Type B pancreatic cell (in vitro differentiated cells): Measurements from ENCODE around the gene CCDC80. TPM values are rescaled to one million over a fixed set of nuclear protein-coding genes. Genes with fewer than 3 reads are reported as not detected.

Source experiments
- DNase-seq: peaks from one replicate; pipeline ENCODE4 v3.0.0; 2021; ENCODE audit warnings: mixed read lengths; ENCODE audit not compliant: unreplicated experiment; ENCODE audit errors: extremely low spot score
- H3K27ac Mint-ChIP-seq: 2 replicates; pipeline ENCODE4 v1.8.0; 2021; ENCODE audit warnings: mild to moderate bottlenecking, mixed read lengths
- H3K27me3 Mint-ChIP-seq: 2 replicates; pipeline ENCODE4 v1.8.0; 2021; ENCODE audit warnings: mixed read lengths
- H3K36me3 Mint-ChIP-seq: 2 replicates; pipeline ENCODE4 v1.8.0; 2021; ENCODE audit warnings: mixed read lengths
- H3K4me1 Mint-ChIP-seq: one replicate; pipeline ENCODE4 v1.8.0; 2021; ENCODE audit warnings: mixed read lengths; ENCODE audit not compliant: unreplicated experiment
- H3K4me3 Mint-ChIP-seq: 2 replicates; pipeline ENCODE4 v1.8.0; 2021; ENCODE audit warnings: mild to moderate bottlenecking, mixed read lengths
- H3K9me3 Mint-ChIP-seq: 2 replicates; pipeline ENCODE4 v1.8.0; 2021; ENCODE audit warnings: mixed read lengths
- CTCF ChIP-seq: fragments of 200-600 bp; sonication (generic); conservative IDR thresholded peaks from 2 replicates; pipeline ENCODE4 v1.5.0; 2021; ENCODE audit warnings: antibody characterized with exemption, mild to moderate bottlenecking
- long read RNA-seq: library from polyadenylated mRNA; unstranded; transcript quantifications from one replicate; pipeline ENCODE4 v2.0.0, GENCODE V29; 2020
- total RNA-seq: library from RNA; stranded (reverse); gene quantifications from 2 replicates; pipeline ENCODE4 v1.2.1, GENCODE V29; 2021; ENCODE audit warnings: low replicate concordance

The CCDC80 gene
- total RNA-seq: 169 and 174 TPM in 2 replicates
- long read RNA-seq, full-length matches to known transcripts: 7 of 98 reads
- long read RNA-seq, partial matches to known transcripts: 75 of 98 reads
- long read RNA-seq, other reads (novel, unspliced or antisense): 16 of 98 reads

GRCh38 chr3:112640930-112641801 is at the start of gene CCDC80:
Gene CCDC80, minus strand, starts transcription at chr3:112641143. Its CDS starts 1,238 bp downstream, at chr3:112639905.
- no peak for DNase-seq
- no peak within 1 kb of the TSS for H3K27ac Mint-ChIP-seq
- no peak for TF ChIP-seq CTCF
- peaks cover 14% of the 10 kb centered on the region for H3K36me3 Mint-ChIP-seq
- no peak within 1 kb of the TSS for H3K4me3 Mint-ChIP-seq
- no peaks in the 10 kb centered on the region for H3K9me3 Mint-ChIP-seq
- H3K27me3 Mint-ChIP-seq: no peaks in the 10 kb centered on the region
- peaks cover 26% of the 10 kb centered on the region for H3K4me1 Mint-ChIP-seq

- H3K36me3 Mint-ChIP-seq: no peaks in the 10 kb centered on the region
- peaks cover 14% of the 10 kb centered on the region for H3K9me3 Mint-ChIP-seq
- H3K27me3 Mint-ChIP-seq: no peaks in the 10 kb centered on the region
- peaks cover 27% of the 10 kb centered on the region for H3K4me1 Mint-ChIP-seq
- no peak for TF ChIP-seq CTCF
- no peak for DNase-seq
- no peak overlapping the region for H3K4me3 Mint-ChIP-seq
- H3K27ac Mint-ChIP-seq: no peak overlapping the region
These were observed 49.0 kb upstream of the CCDC80 start for GRCh38 chr3:112689989-112690388.

- H3K27me3 Mint-ChIP-seq: no peaks in the 10 kb centered on the region
- no peak overlapping the region for H3K27ac Mint-ChIP-seq
- no peak for DNase-seq
- TF ChIP-seq CTCF: no peak
- H3K36me3 Mint-ChIP-seq: no peaks in the 10 kb centered on the region
- H3K4me1 Mint-ChIP-seq: peaks cover 27% of the 10 kb centered on the region
- H3K4me3 Mint-ChIP-seq: no peak overlapping the region
- peaks cover 14% of the 10 kb centered on the region for H3K9me3 Mint-ChIP-seq
These were observed 48.4 kb upstream of the CCDC80 start for GRCh38 chr3:112689385-112689784.

- TF ChIP-seq CTCF: no peak
- Mint-ChIP-seq H3K36me3 (no peaks in the 10 kb centered on the region), H3K27ac (no peak overlapping the region), H3K27me3 (no peaks in the 10 kb centered on the region), H3K4me1 (peaks cover 27% of the 10 kb centered on the region), H3K4me3 (no peak overlapping the region), H3K9me3 (peaks cover 10% of the 10 kb centered on the region)
- no peak for DNase-seq
These were observed 47.9 kb upstream of the CCDC80 start for GRCh38 chr3:112688819-112689218.

- H3K27me3 Mint-ChIP-seq: no peaks in the 10 kb centered on the region
- H3K27ac Mint-ChIP-seq: peak overlapping the region; percentile 35
- no peak for DNase-seq
- H3K36me3 Mint-ChIP-seq: no peaks in the 10 kb centered on the region
- TF ChIP-seq CTCF: no peak
- peaks cover 27% of the 10 kb centered on the region for H3K4me1 Mint-ChIP-seq
- H3K4me3 Mint-ChIP-seq: peak overlapping the region; percentile 18
- H3K9me3 Mint-ChIP-seq: peaks cover 6% of the 10 kb centered on the region
These were observed 47.3 kb upstream of the CCDC80 start for GRCh38 chr3:112688085-112688769.
